AG20443 (cell line): ENCODE results near the gene MMRN2.
"Not testable (repeated sequence)": the region's sequence is repeated elsewhere in the genome, so short reads cannot be mapped to it uniquely, and the experiment has no call there.

ENCODE experiments used
- DNase-seq: peaks from one replicate; pipeline ENCODE4 v3.0.0; 2012; ENCODE audit warnings: low spot score, mixed read lengths

The MMRN2 gene

GRCh38 chr10:86941991-86942421, 15.4 kb downstream of the MMRN2 start:
- DNase-seq: no peak

GRCh38 chr10:86941426-86941825, 16.0 kb downstream of the MMRN2 start:
- DNase-seq: no peak

DNA sequence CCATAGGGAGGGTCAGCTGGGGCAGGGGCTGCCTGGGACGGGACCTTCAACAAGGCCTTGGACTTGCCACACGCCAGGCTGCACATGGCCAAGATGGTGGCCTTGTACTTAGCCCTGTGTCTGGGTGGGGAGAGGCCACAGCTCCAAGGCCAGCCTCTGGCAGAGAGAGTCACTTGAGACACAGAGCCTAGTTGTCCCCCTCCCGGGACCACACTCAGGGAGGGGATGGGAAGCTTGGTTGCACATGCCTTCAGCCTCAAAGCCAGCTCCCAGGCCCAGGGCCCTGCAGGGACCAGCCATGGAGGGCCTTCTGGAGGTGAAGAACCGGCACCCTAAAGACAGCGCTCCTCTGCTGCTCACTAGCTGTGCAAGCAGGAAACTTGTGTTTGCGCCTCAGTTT, 16.7 kb downstream of the MMRN2 start:
- DNase-seq: no peak

- not testable (repeated sequence) for DNase-seq
Observed at GRCh38 chr10:86940076-86940475, 17.3 kb downstream of the MMRN2 start.

DNA sequence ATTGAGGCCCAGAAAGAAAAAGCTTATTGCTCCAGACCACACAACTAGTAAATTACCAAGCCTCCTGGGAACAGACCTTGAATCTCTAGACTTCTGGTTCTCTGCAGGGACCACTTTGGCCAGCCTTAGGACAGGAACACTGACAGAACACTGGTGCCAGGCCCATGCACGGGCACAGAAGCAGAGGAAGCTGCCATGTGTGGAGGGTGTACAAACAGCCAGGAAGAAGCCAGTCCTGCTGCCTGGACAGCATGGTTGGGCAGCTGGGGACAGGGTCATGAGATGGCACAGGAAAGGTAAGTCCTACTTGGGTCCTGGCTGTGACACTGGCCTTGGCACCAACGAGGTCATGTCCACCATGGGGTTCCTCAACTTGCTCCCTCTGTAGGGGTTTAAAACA, 19.2 kb downstream of the MMRN2 start:
- DNase-seq: no peak

GRCh38 chr10:86937502-86938154, 19.8 kb downstream of the MMRN2 start:
- DNase-seq: no peak

DNA sequence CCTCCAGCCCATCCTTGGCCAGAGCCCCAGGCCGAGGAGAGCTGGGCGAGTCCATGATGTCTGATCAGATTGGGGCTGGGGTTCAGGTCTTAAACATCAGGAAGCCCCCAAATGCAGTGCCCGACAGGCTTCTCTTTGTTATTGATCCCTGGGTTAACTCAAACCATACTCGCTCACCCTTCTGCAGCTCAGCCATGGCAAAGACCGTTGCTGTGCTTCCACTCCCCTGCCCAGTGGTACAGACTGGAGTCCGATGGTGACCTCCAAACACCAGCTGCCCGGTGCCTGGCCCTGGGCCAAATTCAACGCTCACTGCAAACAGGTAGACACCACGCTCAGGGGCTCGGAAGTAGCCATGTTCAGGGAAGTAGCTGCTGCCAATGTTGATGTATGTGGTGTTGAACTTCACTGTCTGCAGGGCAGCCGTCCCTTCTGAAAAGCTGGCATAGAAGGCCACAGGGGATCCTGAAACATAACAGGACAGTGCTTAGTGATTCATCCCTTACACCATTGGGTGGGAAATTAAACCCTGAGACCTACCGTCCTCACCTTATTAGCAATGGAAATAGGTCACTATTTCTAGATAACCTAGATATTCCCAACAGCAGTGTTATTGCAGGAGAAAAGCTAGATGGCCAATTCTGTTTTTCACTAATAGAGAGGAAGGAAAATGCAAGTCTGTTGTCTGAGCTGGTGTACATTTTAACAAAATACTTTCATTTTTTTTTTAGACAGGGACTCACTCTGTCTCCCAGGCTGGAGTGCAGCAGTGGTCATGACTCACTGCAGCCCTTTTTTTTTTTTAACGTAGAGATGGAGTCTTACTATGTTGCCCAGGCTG, 20.5 kb downstream of the MMRN2 start:
- peak; percentile 36 for DNase-seq

DNA sequence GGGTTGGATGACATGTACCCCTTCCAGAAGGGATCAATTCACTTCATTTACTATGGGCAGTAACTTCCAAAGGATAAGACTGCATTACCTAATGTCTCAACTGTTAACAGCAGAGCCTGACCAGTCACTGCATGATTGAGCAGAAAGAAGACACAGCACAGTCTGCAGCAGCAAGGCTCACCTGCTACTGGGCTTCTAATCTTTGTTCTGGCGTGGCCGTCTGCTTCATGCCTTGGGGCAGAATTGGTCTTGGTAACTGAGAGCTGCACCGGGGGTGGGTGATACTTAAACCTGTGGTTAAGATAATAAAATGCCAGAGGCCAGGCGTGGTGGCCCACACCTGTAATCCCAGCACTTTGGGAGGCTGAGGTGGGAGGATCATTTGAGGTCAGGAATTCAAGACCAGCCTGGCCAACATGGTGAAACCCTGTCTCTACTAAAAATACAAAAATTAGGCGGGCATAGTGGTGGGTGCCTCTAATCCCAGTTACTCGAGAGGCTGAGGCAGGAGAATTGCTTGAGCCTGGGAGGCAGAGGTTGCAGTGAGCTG, 23.2 kb downstream of the MMRN2 start:
- not testable (repeated sequence) for DNase-seq

- no peak for DNase-seq
Observed at GRCh38 chr10:86932674-86933073, 24.7 kb downstream of the MMRN2 start.

- DNase-seq: no peak
Observed at GRCh38 chr10:86931872-86932271, 25.5 kb downstream of the MMRN2 start.

DNA sequence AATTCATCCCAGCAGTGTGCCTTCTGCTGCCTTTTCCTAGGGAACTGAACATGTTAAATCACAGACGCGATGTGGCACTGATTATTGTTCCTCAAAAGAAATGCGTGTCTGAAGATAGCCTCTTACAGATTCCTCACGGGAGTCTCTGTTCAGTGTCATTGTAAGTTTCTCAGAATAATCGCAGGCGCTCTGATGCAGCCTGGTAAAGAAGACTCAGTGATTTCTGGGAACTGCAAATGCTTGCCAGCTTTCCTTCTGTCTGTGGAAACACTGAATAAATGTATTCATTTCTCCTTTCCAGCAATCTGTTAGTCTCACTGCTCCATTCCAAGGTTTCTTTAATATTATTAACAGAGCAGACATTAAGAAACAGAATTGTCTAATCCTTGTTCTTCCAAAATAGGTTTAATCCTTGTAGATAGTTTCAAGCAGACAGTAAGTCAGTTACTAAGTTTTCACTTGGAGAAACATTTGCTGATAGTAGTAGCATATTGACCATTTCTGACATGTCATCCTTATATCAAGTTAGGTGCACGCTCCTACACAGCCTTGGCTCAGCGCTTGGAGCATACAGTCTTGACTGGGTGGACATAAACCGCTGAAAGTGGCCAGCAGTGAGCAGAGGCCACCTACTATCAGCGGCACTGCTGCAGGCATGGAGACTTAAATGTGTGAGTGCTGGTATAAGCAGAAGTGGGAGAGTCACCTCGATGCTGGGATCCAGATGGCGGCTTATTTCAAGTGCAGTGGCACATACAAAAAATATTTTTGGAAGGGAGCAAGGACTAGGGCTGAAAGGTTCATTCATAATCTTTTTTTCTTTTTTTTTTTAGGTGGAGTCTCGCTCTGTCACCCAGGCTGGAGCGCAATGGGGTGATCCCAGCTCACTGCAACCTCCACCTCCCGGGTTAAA, 27.7 kb downstream of the MMRN2 start:
- DNase-seq: no peak

- DNase-seq: no peak
Observed at GRCh38 chr10:86922553-86922961, 34.9 kb downstream of the MMRN2 start.

DNA sequence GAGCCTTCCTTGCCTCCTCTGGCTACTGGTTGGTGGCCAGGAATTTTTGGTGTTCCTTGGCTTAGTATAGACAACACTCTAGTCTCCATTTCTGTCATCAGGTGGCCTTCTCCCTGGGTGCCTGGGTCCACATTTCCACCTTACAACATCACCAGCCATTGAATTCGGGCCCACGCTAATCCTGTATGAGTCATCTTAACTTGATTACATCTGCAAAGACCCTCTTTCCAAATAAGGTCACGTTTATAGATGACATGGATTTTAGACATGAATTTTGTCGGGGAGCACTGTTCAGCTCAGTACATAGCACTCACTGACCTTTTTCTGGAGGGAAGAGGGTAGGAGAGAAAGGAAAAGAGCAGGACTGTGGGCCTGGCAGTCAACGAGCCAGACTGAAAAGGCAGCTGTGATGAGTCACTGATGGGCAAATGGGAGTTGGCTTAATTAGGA, 39.4 kb downstream of the MMRN2 start:
- DNase-seq: peak; percentile 45

GRCh38 chr10:86914734-86915133, 42.7 kb downstream of the MMRN2 start:
- DNase-seq: no peak

DNA sequence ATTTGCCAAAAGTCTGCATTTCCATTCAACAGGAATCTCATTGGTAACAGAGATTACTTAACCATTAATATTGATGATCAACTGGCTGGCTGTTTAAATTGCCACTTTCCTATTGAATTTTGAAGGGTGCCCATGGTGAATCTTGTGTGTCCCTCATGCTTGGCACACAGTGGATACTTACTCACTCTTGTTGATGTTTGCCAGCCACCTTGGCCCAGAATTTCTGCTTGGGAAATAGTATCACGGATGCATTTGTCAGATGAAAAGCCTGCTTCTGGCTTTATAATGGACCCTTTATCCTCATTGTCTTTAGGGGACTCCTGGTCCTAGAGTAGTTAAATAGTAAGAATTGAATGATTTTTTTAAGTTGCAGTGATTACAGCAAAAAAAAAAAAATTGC, 52.0 kb downstream of the MMRN2 start:
- no peak for DNase-seq

DNA sequence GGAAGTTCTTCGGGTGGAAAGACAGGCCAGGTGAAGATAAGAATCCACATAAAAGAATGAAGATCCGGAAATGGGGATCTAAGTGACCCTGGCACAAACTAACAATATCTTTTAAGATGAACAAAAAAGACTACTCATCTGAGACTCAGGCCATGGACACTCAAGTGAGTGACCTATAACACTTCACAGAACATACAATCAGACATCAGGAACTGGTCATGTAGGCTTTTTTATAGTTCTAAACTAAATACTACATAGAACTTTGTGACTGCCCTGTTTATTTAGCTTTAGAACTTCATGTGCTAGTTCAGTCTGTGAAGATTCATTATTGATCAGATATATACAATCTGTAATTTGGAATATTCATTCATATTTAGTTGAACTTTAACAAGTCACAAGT, 52.8 kb downstream of the MMRN2 start:
- no peak for DNase-seq

DNA sequence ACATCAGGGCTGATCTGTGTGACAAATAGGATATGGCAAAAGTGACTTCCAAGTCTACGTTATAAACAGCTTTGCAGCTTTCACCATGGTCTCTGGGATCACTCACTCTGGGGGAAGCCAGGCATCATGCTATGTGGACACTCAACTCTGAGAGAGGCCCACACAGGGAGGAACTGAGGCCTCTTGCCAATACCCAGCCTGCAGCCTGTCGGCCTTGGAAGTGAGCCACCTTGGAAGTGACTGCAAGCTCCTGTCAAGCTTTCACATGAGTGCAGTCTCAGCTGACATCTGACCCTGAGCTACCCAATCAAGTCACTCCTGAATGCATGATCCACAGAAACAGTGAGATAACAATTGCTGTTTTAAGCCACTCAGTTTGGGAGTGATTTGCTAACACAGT, 56.5 kb downstream of the MMRN2 start:
- peak; percentile 39 for DNase-seq

DNA sequence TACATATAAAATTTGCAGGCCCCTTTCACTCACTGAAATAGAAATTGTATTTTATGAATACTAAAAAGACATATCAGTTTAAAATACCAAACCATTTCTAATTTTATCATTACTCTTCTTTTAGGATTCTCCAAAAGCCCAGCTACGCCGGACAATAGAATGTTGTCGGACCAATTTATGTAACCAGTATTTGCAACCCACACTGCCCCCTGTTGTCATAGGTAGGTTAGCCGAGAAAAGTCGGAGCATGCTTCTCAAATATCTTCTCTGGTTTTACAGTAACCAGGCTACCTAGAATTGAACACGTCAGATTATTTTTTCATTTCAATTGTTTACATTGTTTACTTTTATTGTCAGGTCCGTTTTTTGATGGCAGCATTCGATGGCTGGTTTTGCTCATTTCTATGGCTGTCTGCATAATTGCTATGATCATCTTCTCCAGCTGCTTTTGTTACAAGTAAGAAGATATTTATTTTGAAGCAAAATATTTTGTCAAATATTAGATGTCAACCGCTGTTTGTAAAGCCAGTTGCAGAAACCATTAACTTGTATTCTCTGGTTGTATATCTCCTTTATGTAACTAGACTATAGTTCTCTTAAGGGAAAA, 57.6 kb downstream of the MMRN2 start:
- peak; percentile 71 for DNase-seq

- no peak for DNase-seq
Observed at GRCh38 chr10:86899132-86899531, 58.3 kb downstream of the MMRN2 start.

- DNase-seq: no peak
Observed at GRCh38 chr10:86898511-86898910, 58.9 kb downstream of the MMRN2 start.

- DNase-seq: no peak
Observed at GRCh38 chr10:86889997-86890396, 67.4 kb downstream of the MMRN2 start.
